HG02571 (cell line): ENCODE measurements around the gene SPEG.

Experiments used
- ATAC-seq: cut with Tn5 transposase; IDR thresholded peaks from one replicate; pipeline ENCODE4 v1.9.1; 2021; ENCODE audit warnings: mild to moderate bottlenecking, moderate library complexity; ENCODE audit not compliant: unreplicated experiment

The SPEG gene

DNA sequence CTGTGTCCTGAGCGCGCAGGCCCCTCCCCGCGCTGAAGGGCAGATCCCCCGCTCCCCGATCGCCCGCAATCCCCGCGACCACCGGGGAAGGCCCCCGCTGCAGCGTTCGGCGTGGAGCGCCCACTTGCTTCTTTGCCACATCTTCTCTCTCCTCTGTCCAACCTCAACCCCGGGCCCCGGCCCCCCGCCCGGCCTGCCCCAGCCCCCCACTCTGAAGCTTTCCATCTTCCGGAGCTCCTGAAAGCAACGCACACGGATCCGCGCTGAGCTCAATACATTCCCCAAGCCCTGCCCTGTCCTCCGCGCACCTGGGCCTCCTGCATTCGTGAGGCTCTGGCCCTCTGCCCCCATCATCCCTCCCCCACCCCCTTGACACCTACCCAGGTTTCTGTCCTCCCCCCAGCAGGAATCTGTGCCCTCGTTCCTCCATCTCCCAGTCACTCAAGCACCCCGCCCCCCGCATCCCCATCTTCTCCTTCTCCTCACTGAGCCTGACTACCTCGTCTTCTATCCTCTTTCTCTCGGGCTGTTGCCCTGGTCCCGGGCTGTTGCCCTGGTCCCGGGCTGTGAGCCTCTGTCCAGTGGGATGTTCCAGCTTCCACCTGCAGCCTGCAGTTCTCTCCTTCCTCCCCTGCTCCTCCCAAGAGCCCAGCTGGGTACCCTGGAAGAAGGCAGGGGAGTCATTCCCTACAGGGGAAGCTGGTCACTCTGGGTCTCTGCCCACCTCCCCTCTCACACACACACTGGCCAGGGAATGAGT, 7.8 kb downstream of the SPEG start:
- ATAC-seq: no peak

GRCh38 chr2:219443016-219443696, 8.5 kb downstream of the SPEG start:
- ATAC-seq: no peak

DNA sequence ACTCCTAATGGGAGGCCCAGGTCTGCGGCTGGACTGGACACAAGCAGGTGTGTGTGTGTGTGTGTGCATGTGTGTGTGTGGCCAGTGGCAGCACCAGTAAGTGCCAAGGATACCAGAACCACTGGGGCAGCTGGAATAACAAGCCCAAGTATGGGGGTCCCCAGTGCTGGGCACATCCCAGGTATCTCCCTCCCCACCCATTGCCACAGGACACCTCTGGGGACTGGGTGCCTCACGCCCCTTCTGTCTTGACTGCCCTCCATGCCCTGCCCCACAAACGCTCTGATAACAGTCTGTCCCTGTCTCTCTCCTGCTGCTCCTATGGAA, 9.0 kb downstream of the SPEG start:
- no peak for ATAC-seq

- ATAC-seq: no peak
Measured at GRCh38 chr2:219444566-219445091, 10.0 kb downstream of the SPEG start.

GRCh38 chr2:219445220-219445640, 10.6 kb downstream of the SPEG start:
- no peak for ATAC-seq

GRCh38 chr2:219446101-219446504, 11.5 kb downstream of the SPEG start:
- ATAC-seq: no peak

GRCh38 chr2:219446689-219447088, 12.0 kb downstream of the SPEG start:
- no peak for ATAC-seq

DNA sequence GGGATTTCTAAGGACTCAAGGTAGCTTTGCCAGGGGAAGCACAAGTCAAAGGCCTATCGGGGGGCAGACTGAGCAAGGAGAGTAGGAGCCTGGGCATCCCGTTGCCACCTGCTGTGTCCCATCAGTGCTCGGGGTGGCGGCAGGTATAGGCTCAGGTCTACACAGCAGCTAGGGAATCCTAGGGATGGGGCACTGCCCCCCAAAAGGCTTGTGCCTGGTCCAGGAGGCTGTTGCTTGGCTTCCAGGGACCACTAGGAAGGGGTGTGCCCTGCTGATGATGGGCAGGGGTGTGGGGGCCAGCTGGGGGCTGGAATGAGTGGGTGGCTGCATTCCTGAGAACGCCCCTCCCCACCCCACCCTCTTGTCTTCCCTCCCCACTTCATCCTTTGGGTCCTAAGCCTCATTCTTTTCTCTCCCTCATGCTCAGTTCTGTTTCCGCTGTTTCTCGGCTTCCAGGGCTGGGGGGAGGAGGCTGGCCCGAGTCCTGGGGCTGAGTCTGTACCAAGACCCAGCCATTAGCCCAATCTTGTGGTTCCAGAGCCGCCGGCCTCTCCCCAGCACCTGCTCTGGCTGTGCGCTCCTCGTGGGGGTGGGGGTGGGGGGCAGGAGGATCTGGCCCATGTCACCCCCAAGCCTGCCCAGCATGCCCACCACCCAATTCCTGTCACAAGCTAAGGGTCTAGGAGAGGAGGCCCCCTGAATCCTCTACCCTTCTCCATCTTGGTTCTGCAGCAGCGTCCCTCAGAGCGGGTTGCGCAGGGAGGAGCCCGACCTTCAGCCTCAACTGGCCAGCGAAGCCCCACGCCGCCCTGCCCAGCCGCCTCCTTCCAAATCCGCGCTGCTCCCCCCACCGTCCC, 12.8 kb downstream of the SPEG start:
- no peak for ATAC-seq

DNA sequence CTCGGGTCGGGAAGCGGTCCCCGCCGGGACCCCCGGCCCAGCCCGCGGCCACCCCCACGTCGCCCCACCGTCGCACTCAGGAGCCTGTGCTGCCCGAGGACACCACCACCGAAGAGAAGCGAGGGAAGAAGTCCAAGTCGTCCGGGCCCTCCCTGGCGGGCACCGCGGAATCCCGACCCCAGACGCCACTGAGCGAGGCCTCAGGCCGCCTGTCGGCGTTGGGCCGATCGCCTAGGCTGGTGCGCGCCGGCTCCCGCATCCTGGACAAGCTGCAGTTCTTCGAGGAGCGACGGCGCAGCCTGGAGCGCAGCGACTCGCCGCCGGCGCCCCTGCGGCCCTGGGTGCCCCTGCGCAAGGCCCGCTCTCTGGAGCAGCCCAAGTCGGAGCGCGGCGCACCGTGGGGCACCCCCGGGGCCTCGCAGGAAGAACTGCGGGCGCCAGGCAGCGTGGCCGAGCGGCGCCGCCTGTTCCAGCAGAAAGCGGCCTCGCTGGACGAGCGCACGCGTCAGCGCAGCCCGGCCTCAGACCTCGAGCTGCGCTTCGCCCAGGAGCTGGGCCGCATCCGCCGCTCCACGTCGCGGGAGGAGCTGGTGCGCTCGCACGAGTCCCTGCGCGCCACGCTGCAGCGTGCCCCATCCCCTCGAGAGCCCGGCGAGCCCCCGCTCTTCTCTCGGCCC, 13.6 kb downstream of the SPEG start:
- no peak for ATAC-seq

DNA sequence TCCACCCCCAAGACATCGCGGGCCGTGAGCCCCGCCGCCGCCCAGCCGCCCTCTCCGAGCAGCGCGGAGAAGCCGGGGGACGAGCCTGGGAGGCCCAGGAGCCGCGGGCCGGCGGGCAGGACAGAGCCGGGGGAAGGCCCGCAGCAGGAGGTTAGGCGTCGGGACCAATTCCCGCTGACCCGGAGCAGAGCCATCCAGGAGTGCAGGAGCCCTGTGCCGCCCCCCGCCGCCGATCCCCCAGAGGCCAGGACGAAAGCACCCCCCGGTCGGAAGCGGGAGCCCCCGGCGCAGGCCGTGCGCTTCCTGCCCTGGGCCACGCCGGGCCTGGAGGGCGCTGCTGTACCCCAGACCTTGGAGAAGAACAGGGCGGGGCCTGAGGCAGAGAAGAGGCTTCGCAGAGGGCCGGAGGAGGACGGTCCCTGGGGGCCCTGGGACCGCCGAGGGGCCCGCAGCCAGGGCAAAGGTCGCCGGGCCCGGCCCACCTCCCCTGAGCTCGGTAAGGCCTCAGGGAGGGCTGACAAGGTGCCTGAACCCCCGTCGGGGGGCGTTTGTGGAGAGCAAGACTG, 14.2 kb downstream of the SPEG start:
- ATAC-seq: no peak

DNA sequence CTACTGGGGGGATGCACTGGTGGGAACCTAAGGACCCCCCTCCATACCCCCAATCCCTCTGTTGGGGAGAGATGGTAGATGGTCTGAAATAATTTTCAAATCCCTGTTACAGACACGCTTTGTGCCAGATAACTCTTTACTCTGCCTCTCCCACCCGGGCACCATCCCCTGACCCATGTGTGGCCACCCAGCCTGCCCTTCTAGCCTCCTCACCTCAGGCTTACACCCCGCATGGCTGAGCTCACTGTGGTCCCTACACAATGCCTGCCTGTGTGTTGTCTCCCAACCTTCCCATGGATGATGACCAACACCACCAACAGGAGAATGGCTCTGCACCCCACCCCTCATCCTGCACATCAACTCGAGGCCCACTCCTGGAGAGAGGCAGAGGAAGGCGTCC, 15.0 kb downstream of the SPEG start:
- ATAC-seq: no peak

DNA sequence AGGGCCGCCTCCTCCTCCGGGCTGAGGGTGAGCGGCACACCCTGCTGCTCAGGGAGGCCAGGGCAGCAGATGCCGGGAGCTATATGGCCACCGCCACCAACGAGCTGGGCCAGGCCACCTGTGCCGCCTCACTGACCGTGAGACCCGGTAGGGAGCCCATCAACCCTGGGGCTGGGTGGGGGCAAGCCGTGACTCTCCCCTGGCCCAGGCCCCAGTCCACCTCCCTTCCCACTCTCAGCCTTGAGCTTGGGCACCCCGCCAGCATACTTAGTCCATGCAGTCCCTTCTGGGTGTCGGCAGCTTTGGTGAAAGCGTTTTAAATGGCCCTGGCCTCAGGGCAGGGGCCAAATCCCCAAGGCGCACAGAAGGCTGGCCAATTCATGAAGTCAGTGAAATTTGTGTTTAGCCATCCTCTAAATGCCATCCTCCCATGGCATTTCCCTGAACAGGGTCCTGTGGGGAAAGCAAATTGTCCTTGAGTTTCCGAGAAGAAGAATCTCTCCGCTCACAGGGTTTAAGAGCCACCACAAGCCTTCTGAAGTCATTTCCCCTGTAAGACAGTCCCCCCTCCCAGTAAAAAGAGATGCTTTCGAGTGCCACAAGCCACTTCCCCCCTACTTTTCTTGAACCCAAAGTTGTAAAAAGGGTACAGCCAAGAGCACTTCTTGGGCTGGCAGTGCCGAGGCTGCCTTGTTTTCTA, 17.2 kb downstream of the SPEG start:
- ATAC-seq: no peak

DNA sequence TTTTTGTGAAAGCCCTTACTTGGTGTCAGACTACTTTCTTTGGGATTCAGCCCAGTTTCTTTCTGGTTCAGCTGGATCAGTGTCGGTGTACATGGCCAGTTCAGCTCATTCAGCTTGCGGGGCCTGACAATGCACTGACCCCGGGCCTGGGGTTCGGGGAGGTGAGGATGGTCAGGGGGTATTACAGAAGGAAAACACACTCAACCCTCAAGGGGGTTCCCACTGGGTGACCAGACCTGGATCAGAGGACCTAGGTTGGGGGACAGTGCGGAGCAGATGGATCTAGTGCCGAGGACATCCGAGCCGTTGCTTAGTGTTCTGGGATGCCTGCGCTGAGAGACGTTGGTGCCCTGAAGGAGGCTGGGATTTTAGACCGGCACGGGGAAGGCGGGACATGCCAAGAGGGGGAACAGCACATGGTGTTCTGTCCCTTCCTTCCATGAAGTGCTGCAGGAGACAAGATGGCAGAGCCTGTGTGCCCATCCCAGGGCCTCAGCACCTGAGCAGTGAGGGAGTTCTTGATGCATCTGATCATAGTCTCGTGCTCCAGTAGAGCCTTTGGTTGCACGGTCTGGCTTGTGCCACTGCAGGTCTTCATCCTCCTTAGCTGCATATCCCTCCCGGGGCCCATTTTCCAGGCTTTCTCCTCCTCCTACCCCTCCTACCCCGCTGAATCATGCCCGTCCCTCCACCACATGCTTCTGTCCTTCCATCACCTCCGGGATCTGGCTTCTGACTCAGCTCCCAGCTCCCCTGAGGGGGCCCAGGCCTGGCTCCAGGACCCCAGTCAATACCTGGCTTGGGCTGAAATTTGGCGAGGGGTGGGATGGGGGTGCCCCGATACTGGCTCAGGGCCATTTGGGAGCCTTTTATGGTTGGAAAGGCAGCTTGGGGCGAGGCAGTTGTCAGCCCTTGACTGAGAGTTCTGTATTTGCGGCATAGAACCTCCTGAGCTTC, 18.0 kb downstream of the SPEG start:
- no peak for ATAC-seq

DNA sequence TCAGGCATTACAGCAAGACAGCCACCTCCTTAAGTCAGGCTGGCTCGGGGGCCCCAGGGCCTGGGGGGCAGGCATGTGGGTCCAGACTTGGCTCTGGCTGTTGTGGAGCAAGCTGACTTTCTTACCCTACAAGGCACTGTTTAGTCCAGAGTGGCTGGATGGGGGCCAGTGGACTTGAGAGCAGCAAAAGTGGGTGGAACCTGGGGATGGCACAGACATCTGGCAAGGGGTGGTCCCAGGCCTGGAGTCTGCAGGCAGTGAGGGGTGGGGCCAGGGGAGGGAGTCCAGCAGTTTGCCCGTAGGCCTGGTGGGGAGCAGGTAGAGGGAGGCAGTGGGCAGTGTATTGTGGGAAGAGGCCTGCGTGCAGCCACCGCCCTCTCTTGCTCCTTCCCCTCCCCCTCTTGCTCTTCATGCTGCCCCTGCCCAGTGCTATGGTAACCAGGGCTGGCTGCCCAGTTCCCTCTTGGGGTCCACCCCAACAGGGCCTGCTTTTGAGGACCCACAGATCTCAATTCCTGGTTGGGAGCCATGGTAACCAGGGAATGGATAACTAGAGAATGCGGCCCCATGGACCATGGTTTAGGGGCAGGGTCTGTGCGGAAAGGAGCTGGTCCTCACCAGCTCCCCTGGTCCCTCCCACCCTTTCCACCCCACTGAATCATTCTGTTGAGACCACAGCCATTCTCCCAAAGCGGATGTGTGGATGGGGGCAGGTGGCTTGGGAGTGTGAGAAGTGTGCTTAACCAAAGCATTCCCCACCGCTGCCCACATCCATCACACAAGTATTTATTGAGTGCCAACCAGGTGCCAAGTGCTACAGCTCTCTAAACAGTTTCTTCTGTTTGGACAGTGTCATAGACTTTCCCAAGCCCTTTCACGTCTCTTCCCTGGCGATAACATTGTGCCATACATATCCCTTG, 19.3 kb downstream of the SPEG start:
- no peak for ATAC-seq

DNA sequence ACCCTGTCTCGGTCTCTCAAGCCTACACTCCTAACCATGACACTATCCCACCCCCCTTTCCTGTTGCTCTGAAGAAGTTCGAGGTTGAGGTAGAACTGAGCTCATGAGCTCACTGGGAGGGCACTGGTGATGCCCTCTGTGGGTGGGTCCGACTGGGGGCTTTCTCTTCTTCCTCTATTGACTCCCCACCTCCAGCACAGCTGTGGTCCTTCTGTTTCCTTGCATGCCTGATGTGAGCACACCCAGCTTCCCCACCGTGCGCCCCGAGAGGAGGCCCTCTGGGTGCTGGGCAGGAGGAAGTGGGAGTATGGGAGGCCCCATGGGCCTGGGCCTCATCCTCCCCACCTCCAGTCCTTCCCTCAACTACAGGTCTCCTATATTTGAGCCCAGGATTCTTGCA, 20.9 kb downstream of the SPEG start:
- no peak for ATAC-seq

DNA sequence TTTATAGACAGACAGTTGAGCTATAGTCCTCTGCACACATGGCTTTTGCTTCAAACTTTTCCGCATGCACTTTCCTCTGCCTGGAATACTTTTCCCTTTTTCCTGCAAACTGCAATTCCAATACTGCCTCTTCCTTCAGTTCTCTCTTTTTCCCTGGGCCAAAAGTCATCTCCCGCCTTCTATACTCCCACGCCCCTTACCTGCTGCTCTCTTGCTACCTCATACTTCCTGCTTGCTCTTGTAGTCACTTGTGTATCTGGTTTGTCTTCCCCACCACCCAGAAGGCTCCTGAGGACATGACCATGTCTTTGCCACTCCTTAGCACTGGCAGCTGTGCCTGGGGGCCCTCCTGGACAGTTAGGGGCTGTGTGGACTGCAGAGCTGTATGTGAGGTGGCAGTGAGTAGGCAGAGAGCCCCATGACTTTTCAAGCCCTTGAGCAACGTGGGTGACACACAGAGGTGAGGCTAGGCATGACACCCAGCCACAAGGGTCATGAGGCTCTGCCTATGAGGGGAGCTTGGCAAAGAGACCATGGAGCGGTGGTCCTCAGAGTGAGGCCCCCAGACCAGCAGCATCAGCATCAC, 23.2 kb downstream of the SPEG start:
- no peak for ATAC-seq

GRCh38 chr2:219458996-219459395, 24.4 kb downstream of the SPEG start:
- ATAC-seq: no peak
